Neural cell (in vitro differentiated cells): ENCODE results near the gene POLN. TPM values are rescaled to one million over a fixed set of nuclear protein-coding genes. Genes with fewer than 3 reads are reported as not detected.

Source experiments
- H2AFZ ChIP-seq: fragments of 200-600, 300-800 bp; sonication (generic), shearing (Covaris generic); 2 replicates; pipeline ENCODE4 v1.6.0; 2014; ENCODE audit warnings: low read depth, mild to moderate bottlenecking, antibody characterized with exemption, low read length, moderate library complexity
- H3F3A ChIP-seq: fragments of 200-600 bp; shearing (Covaris generic); 2 replicates; pipeline ENCODE4 v1.6.1; 2016; ENCODE audit warnings: mild to moderate bottlenecking, moderate library complexity, mixed read lengths, antibody characterized with exemption, low read length; ENCODE audit not compliant: insufficient read depth, poor library complexity, severe bottlenecking
- H3K27ac ChIP-seq: fragments of 200-600, 300-800 bp; sonication (generic), shearing (Covaris generic); 2 replicates; pipeline ENCODE4 v1.5.1; 2014; ENCODE audit warnings: mild to moderate bottlenecking, low read length, moderate library complexity
- H3K27me3 ChIP-seq: fragments of 300-800, 200-600 bp; sonication (generic), shearing (Covaris generic); 2 replicates; pipeline ENCODE4 v1.6.0; 2014; ENCODE audit warnings: mild to moderate bottlenecking, low read depth, low read length, moderate library complexity; ENCODE audit not compliant: insufficient read depth
- H3K36me3 ChIP-seq: fragments of 300-800, 200-600 bp; sonication (generic), shearing (Covaris generic); 2 replicates; pipeline ENCODE4 v1.5.1; 2014; ENCODE audit warnings: mild to moderate bottlenecking, antibody characterized with exemption, low read length, moderate library complexity; ENCODE audit not compliant: insufficient read depth
- H3K4me2 ChIP-seq: fragments of 300-800, 200-600 bp; sonication (generic), shearing (Covaris generic); 2 replicates; pipeline ENCODE4 v1.6.0; 2014; ENCODE audit warnings: mild to moderate bottlenecking, low read length
- H3K4me3 ChIP-seq: fragments of 300-800, 200-600 bp; sonication (generic), shearing (Covaris generic); 2 replicates; pipeline ENCODE4 v1.5.1; 2014; ENCODE audit warnings: mild to moderate bottlenecking, low read length, moderate library complexity
- H3K79me2 ChIP-seq: fragments of 200-600 bp; shearing (Covaris generic); replicated peaks from 2 replicates; pipeline ENCODE4 v1.6.0; 2014; ENCODE audit warnings: mild to moderate bottlenecking, low read length, moderate library complexity; ENCODE audit not compliant: insufficient read depth
- H3K9ac ChIP-seq: fragments of 300-800, 200-600 bp; sonication (generic), shearing (Covaris generic); 2 replicates; pipeline ENCODE4 v1.6.1; 2016; ENCODE audit warnings: mild to moderate bottlenecking, low read length, mixed read lengths
- H3K9me2 ChIP-seq: fragments of 200-600 bp; shearing (Covaris generic); 2 replicates; pipeline ENCODE4 v1.6.1; 2016; ENCODE audit warnings: mild to moderate bottlenecking, low read length, mixed read lengths; ENCODE audit not compliant: insufficient read depth
- H3K9me3 ChIP-seq: fragments of 200-600, 300-800 bp; sonication (generic), shearing (Covaris generic); 2 replicates; pipeline ENCODE4 v1.6.1; 2016; ENCODE audit warnings: mild to moderate bottlenecking, mixed run types, low read length, moderate library complexity, mixed read lengths
- H4K20me1 ChIP-seq: fragments of 200-600 bp; shearing (Covaris generic); 2 replicates; pipeline ENCODE4 v1.6.1; 2016; ENCODE audit warnings: mild to moderate bottlenecking, mixed run types; ENCODE audit not compliant: insufficient read depth
- CTCF ChIP-seq: fragments of 450-650 bp; IDR thresholded peaks from 2 replicates; pipeline ENCODE4 v1.5.1; 2014; ENCODE audit warnings: antibody characterized with exemption, mild to moderate bottlenecking, moderate library complexity; ENCODE audit not compliant: poor library complexity, severe bottlenecking
- EP300 ChIP-seq: fragments of 450-650 bp; conservative IDR thresholded peaks from 2 replicates; pipeline ENCODE4 v1.6.1; 2014; ENCODE audit warnings: antibody characterized with exemption, mild to moderate bottlenecking, moderate library complexity; ENCODE audit not compliant: poor library complexity, severe bottlenecking
- EZH2 ChIP-seq: fragments of 200-600, 300-800 bp; shearing (Covaris generic), sonication (generic); IDR thresholded peaks from 2 replicates; pipeline ENCODE4 v1.6.1; 2014; ENCODE audit warnings: antibody characterized with exemption, low read length, borderline replicate concordance, mild to moderate bottlenecking; ENCODE audit not compliant: insufficient read depth, poor library complexity, severe bottlenecking
- MXI1 ChIP-seq: fragments of 450-650 bp; conservative IDR thresholded peaks from 2 replicates; pipeline ENCODE4 v1.6.1; 2014; ENCODE audit warnings: antibody characterized with exemption, mild to moderate bottlenecking; ENCODE audit not compliant: poor library complexity, severe bottlenecking
- POLR2AphosphoS5 ChIP-seq: IDR thresholded peaks from 2 replicates; pipeline ENCODE4 v1.6.1; 2012
- RAD21 ChIP-seq: fragments of 450-650 bp; conservative IDR thresholded peaks from 2 replicates; pipeline ENCODE4 v1.6.1; 2014; ENCODE audit warnings: antibody characterized with exemption, mild to moderate bottlenecking, moderate library complexity
- REST ChIP-seq: IDR thresholded peaks from 2 replicates; pipeline ENCODE4 v1.6.1; 2012; ENCODE audit warnings: borderline replicate concordance
- SMC3 ChIP-seq: fragments of 450-650 bp; conservative IDR thresholded peaks from 2 replicates; pipeline ENCODE4 v1.6.1; 2014; ENCODE audit warnings: antibody characterized with exemption, mild to moderate bottlenecking, moderate library complexity; ENCODE audit not compliant: poor library complexity
- TAF1 ChIP-seq: IDR thresholded peaks from 2 replicates; pipeline ENCODE4 v1.6.1; 2012; ENCODE audit warnings: low read depth
- polyA plus RNA-seq: library from polyadenylated mRNA; depleted of rRNA; stranded (reverse); fragments of >200 nt; gene quantifications from 2 replicates; pipeline ENCODE4 v1.2.3, GENCODE V29; 2014

The POLN gene
- polyA plus RNA-seq, 1 donor from 2014 or later, result 1.1 TPM

GRCh38 chr4:2089222-2089621 lies 152.7 kb downstream of the POLN start:
- Histone ChIP-seq H3K27me3 (no peaks in the 10 kb centered on the region), H3F3A (no peaks in the 10 kb centered on the region), H3K36me3 (no peaks in the 10 kb centered on the region), H3K79me2 (no peaks in the 10 kb centered on the region), H3K9me2 (no peaks in the 10 kb centered on the region), H3K27ac (no peak overlapping the region), H3K4me3 (no peak overlapping the region), H3K9ac (no peak overlapping the region), H2AFZ (no peak overlapping the region), H3K9me3 (no peaks in the 10 kb centered on the region), H4K20me1 (no peaks in the 10 kb centered on the region), H3K4me2 (no peak overlapping the region)
- no peak for TF ChIP-seq REST
- no peak for TF ChIP-seq POLR2AphosphoS5
- TF ChIP-seq MXI1, result no peak
- TF ChIP-seq TAF1, result no peak
- TF ChIP-seq SMC3, result no peak
- no peak for TF ChIP-seq CTCF
- TF ChIP-seq EP300, result no peak
- no peak for TF ChIP-seq EZH2
- no peak for TF ChIP-seq RAD21

GRCh38 chr4:2087170-2087569 lies 154.8 kb downstream of the POLN start:
- H3K4me3 ChIP-seq, result no peak overlapping the region
- H3K9ac ChIP-seq, result no peak overlapping the region
- no peaks in the 10 kb centered on the region for H3K36me3 ChIP-seq
- H3K9me3 ChIP-seq, result no peaks in the 10 kb centered on the region
- no peak overlapping the region for H2AFZ ChIP-seq
- H4K20me1 ChIP-seq, result no peaks in the 10 kb centered on the region
- no peak overlapping the region for H3K27ac ChIP-seq
- no peak overlapping the region for H3K4me2 ChIP-seq
- no peak for TF ChIP-seq EP300
- no peak for TF ChIP-seq CTCF
- TF ChIP-seq RAD21, result no peak
- TF ChIP-seq MXI1, result no peak
- no peak for TF ChIP-seq POLR2AphosphoS5
- TF ChIP-seq REST, result no peak
- TF ChIP-seq SMC3, result no peak
- TF ChIP-seq EZH2, result no peak
- H3F3A ChIP-seq, result no peaks in the 10 kb centered on the region
- H3K27me3 ChIP-seq, result no peaks in the 10 kb centered on the region
- H3K79me2 ChIP-seq, result no peaks in the 10 kb centered on the region
- H3K9me2 ChIP-seq, result no peaks in the 10 kb centered on the region
